ENCODE measurements around the gene NLRC4.

DNA sequence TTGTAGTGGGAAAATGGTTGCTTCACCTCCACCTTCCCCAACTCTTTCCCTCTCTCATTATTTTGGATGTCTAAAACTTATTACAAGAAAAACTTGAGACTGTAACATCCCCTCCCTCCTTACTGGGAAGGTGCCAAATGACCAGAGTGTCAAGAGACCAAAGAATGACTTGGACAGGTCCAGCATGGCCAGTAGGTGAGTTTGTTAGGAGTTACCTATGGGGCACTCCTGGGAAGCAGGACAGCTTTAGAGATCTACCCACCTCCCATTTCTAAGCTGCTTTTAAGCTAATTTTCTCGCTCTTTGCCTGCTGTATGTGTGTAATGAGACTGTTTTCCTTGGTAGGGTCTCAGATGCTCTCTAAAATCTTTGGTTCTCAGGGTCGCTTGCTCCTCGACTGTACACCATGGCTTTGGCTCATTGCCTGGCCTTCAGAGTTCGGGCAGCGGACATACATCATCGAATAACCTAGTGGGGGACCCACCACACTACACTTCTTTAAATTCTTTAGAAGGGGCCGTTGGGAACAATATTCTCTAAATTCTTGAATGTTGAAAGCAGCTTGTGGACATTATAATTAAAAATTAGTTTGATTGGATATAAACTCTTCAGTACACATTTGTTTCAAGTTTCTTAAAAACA lies 53.8 kb downstream of the NLRC4 start:
- TF ChIP-seq, protein P1, sequence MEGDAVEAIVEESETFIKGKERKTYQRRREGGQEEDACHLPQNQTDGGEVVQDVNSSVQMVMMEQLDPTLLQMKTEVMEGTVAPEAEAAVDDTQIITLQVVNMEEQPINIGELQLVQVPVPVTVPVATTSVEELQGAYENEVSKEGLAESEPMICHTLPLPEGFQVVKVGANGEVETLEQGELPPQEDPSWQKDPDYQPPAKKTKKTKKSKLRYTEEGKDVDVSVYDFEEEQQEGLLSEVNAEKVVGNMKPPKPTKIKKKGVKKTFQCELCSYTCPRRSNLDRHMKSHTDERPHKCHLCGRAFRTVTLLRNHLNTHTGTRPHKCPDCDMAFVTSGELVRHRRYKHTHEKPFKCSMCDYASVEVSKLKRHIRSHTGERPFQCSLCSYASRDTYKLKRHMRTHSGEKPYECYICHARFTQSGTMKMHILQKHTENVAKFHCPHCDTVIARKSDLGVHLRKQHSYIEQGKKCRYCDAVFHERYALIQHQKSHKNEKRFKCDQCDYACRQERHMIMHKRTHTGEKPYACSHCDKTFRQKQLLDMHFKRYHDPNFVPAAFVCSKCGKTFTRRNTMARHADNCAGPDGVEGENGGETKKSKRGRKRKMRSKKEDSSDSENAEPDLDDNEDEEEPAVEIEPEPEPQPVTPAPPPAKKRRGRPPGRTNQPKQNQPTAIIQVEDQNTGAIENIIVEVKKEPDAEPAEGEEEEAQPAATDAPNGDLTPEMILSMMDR (IDR thresholded peaks at IDR 0.05), result no peak
- TF ChIP-seq EP300 (IDR thresholded peaks at IDR 0.05) (no peak), POLR2A (IDR thresholded peaks at IDR 0.05) (no peak)
